HCT116 (cell line): Measurements from ENCODE around the gene SLC6A17. TPM values are rescaled to one million over a fixed set of nuclear protein-coding genes. Genes with fewer than 3 reads are reported as not detected.

Experiments used
- ATAC-seq: fragments of 200-7000 bp; cut with Tn5 transposase; 2 replicates; pipeline ENCODE4 v1.9.1; 2020; ENCODE audit warnings: mild to moderate bottlenecking, moderate library complexity
- BruUV-seq: library from RNA; stranded (reverse); fragments of 400-500 nt; replicated peaks from 2 replicates; lab custom pipeline; 2021; lab: Mats Ljungman, UMichigan
- CTCF ChIA-PET: fragments of 300-600 bp; sonication (Branson Sonifier 250); formaldehyde crosslinking; loops from one replicate; lab custom pipeline; 2021; ENCODE audit warnings: antibody characterized with exemption; lab: Charles Lee
- POLR2A ChIA-PET: fragments of 300-600, 350-600 bp; sonication (Branson Sonifier 250); formaldehyde crosslinking; loops from one replicate; lab custom pipeline; 2021; ENCODE audit warnings: antibody characterized with exemption; lab: Charles Lee
- RAD21 ChIA-PET, 2 experiments: fragments of 300-600 bp; sonication (Branson Sonifier 250); formaldehyde crosslinking; loops; one replicate each; lab custom pipeline; 2023; ENCODE audit warnings: low total read pairs in 2 of 2; ENCODE audit not compliant: uncharacterized antibody in 2 of 2, unreplicated experiment in 2 of 2, low non-redundant PET in 1 of 2; lab: Charles Lee
- DNase-seq: peaks from one replicate; pipeline ENCODE4 v3.0.0-alpha.2; 2010; ENCODE audit warnings: low read depth, low spot score
- H2AFZ ChIP-seq: fragments of 200-600 bp; shearing (Covaris generic), sonication (generic); 2 replicates; pipeline ENCODE4 v1.6.1; 2017; ENCODE audit warnings: low read depth, mixed run types, mixed read lengths, antibody characterized with exemption, low read length; ENCODE audit not compliant: poor library complexity, severe bottlenecking
- H3K27ac ChIP-seq: 2 replicates; pipeline ENCODE4 v1.5.1; 2012; ENCODE audit warnings: low read depth, low read length
- H3K27me3 ChIP-seq: fragments of 200-600 bp; sonication (generic); 2 replicates; pipeline ENCODE4 v1.6.1; 2016; ENCODE audit warnings: mixed run types, low read length, mixed read lengths; ENCODE audit not compliant: insufficient read depth
- H3K36me3 ChIP-seq, 2 experiments: fragments of 200-500 bp in 1 of 2; fragments of 200-600 bp in 1 of 2; sonication (Bioruptor generic) in 1 of 2; sonication (generic) in 1 of 2; 2 replicates each; pipeline versions ENCODE4 v1.5.1 to v1.6.1; 2014 to 2016; ENCODE audit warnings: low read length in 2 of 2, inconsistent platforms in 1 of 2, mixed read lengths in 1 of 2, mixed run types in 1 of 2; ENCODE audit not compliant: insufficient read depth in 2 of 2, control insufficient read depth in 1 of 2
- H3K4me1 ChIP-seq, 2 experiments: fragments of 200-600 bp in 1 of 2; sonication (generic) in 1 of 2; 2 replicates each; pipeline versions ENCODE4 v1.5.1 to v1.6.1; 2012 to 2017; ENCODE audit warnings: low read length in 2 of 2, inconsistent platforms in 1 of 2, mild to moderate bottlenecking in 1 of 2, mixed read lengths in 1 of 2, mixed run types in 1 of 2, moderate library complexity in 1 of 2; ENCODE audit not compliant: insufficient read depth in 2 of 2, control insufficient read depth in 1 of 2
- H3K4me2 ChIP-seq: fragments of 200-600 bp; sonication (generic); 2 replicates; pipeline ENCODE4 v1.6.1; 2017; ENCODE audit warnings: mixed run types, low read length, mixed read lengths
- H3K4me3 ChIP-seq, 2 experiments: fragments of 200-600 bp in 1 of 2; sonication (generic) in 1 of 2; replicated peaks in 1 of 2; 2 replicates each; pipeline ENCODE4 v1.5.1; 2011 to 2016; ENCODE audit warnings: low read length in 2 of 2, control low read depth in 1 of 2, low read depth in 1 of 2, mild to moderate bottlenecking in 1 of 2, mixed read lengths in 1 of 2, mixed run types in 1 of 2
- H3K79me2 ChIP-seq: fragments of 200-600 bp; sonication (generic); 2 replicates; pipeline ENCODE4 v1.6.1; 2017; ENCODE audit warnings: mild to moderate bottlenecking, mixed run types, low read length, moderate library complexity, mixed read lengths; ENCODE audit not compliant: insufficient read depth
- H3K9ac ChIP-seq: fragments of 200-600 bp; sonication (generic); 2 replicates; pipeline ENCODE4 v1.6.1; 2016; ENCODE audit warnings: low read length, mixed read lengths
- H3K9me2 ChIP-seq: fragments of 200-600 bp; sonication (generic), shearing (Covaris generic); 2 replicates; pipeline ENCODE4 v1.6.1; 2017; ENCODE audit warnings: mixed run types, mild to moderate bottlenecking, moderate library complexity; ENCODE audit not compliant: insufficient read depth
- H3K9me3 ChIP-seq, 2 experiments: fragments of 200-500 bp in 1 of 2; fragments of 200-600 bp in 1 of 2; sonication (Bioruptor generic) in 1 of 2; sonication (generic) in 1 of 2; 2 replicates each; pipeline ENCODE4 v1.6.1; 2014 to 2017; ENCODE audit warnings: low read length in 2 of 2, mixed read lengths in 2 of 2, inconsistent platforms in 1 of 2, low read depth in 1 of 2, mild to moderate bottlenecking in 1 of 2, mixed run types in 1 of 2, moderate library complexity in 1 of 2; ENCODE audit not compliant: control insufficient read depth in 1 of 2, insufficient read depth in 1 of 2
- H4K20me1 ChIP-seq: fragments of 200-600 bp; sonication (generic), shearing (Covaris generic); 2 replicates; pipeline ENCODE4 v1.6.1; 2017; ENCODE audit warnings: mixed run types, mild to moderate bottlenecking, moderate library complexity; ENCODE audit not compliant: insufficient read depth
- CBX3 ChIP-seq: IDR thresholded peaks from 2 replicates; pipeline ENCODE4 v1.6.1; 2012; ENCODE audit warnings: low read depth
- EGR1 ChIP-seq: IDR thresholded peaks from 2 replicates; pipeline ENCODE4 v1.6.1; 2012; ENCODE audit warnings: low read depth
- ELF1 ChIP-seq: IDR thresholded peaks from 2 replicates; pipeline ENCODE4 v1.6.1; 2012; ENCODE audit warnings: low read depth, borderline replicate concordance
- EZH2 ChIP-seq: fragments of 200-600 bp; sonication (generic); IDR thresholded peaks from 2 replicates; pipeline ENCODE4 v1.6.1; 2017; ENCODE audit warnings: antibody characterized with exemption, mixed run types
- EZH2phosphoT487 ChIP-seq: fragments of 200-600 bp; IDR thresholded peaks from 2 replicates; pipeline ENCODE4 v1.6.1; 2018; ENCODE audit warnings: antibody characterized with exemption, borderline replicate concordance
- FOSL1 ChIP-seq: IDR thresholded peaks from 2 replicates; pipeline ENCODE4 v1.6.1; 2012; ENCODE audit warnings: low read depth
- JUND ChIP-seq: IDR thresholded peaks from 2 replicates; pipeline ENCODE4 v1.6.1; 2012
- MAX ChIP-seq: IDR thresholded peaks from 2 replicates; pipeline ENCODE4 v1.6.1; 2012
- POLR2AphosphoS5 ChIP-seq: IDR thresholded peaks from 2 replicates; pipeline ENCODE4 v1.6.1; 2011; ENCODE audit warnings: mild to moderate bottlenecking, low read depth, low read length, moderate library complexity
- RAD21 ChIP-seq: IDR thresholded peaks from 2 replicates; pipeline ENCODE4 v1.6.1; 2012; ENCODE audit warnings: low read depth, mild to moderate bottlenecking
- SIN3A ChIP-seq: IDR thresholded peaks from 2 replicates; pipeline ENCODE4 v1.6.1; 2012; ENCODE audit warnings: low read depth
- SP1 ChIP-seq: IDR thresholded peaks from 2 replicates; pipeline ENCODE4 v1.6.1; 2012; ENCODE audit warnings: low read depth
- SRF ChIP-seq: IDR thresholded peaks from 2 replicates; pipeline ENCODE4 v1.6.1; 2012; ENCODE audit warnings: low read depth
- TCF7L2 ChIP-seq: IDR thresholded peaks from 2 replicates; pipeline ENCODE4 v1.7.0; 2011; ENCODE audit warnings: borderline replicate concordance, inconsistent platforms; ENCODE audit not compliant: insufficient read depth, insufficient read length; ENCODE audit errors: extremely low read depth
- YY1 ChIP-seq: IDR thresholded peaks from 2 replicates; pipeline ENCODE4 v1.6.1; 2011; ENCODE audit warnings: low read length, low read depth, moderate library complexity, mild to moderate bottlenecking; ENCODE audit not compliant: insufficient replicate concordance; ENCODE audit errors: extremely low read depth
- ZBTB33 ChIP-seq: IDR thresholded peaks from 2 replicates; pipeline ENCODE4 v1.6.1; 2011; ENCODE audit warnings: mild to moderate bottlenecking, low read length, moderate library complexity; ENCODE audit not compliant: insufficient replicate concordance; ENCODE audit errors: extremely low read depth
- ZNF274 ChIP-seq: fragments of 200-500 bp; sonication (Bioruptor generic); IDR thresholded peaks from 2 replicates; pipeline ENCODE4 v1.6.1; 2014; ENCODE audit warnings: mild to moderate bottlenecking, low read depth, low read length, inconsistent platforms
- intact Hi-C: fragments of 100-400 bp; cut with micrococcal nuclease; formaldehyde crosslinking; loops from 2 replicates; pipeline ENCODE4 v1.10.0; 2022
- total RNA-seq: library from RNA; stranded (reverse); gene quantifications from one replicate; pipeline ENCODE4 v1.2.1, GENCODE V29; 2021; ENCODE audit not compliant: unreplicated experiment
- TF ChIP-seq, protein P1 (sequence below): IDR thresholded peaks from 2 replicates; pipeline ENCODE4 v1.6.1; 2012
- TF ChIP-seq, protein P2 (sequence below), 3 experiments: fragments of 200-600 bp in 1 of 3; sonication (generic) in 1 of 3; IDR thresholded peaks in 2 of 3; conservative IDR thresholded peaks in 1 of 3; 2 replicates each; pipeline ENCODE4 v1.5.1; 2012 to 2017; ENCODE audit warnings: low read depth in 2 of 3, low read length in 2 of 3, antibody characterized with exemption in 1 of 3, borderline replicate concordance in 1 of 3, control low read depth in 1 of 3, mild to moderate bottlenecking in 1 of 3, mixed read lengths in 1 of 3, mixed run types in 1 of 3, moderate library complexity in 1 of 3; ENCODE audit not compliant: insufficient read depth in 1 of 3

SLC6A17 gene
- total RNA-seq, 1 experiment from 2014 or later = 10.5 TPM

DNA sequence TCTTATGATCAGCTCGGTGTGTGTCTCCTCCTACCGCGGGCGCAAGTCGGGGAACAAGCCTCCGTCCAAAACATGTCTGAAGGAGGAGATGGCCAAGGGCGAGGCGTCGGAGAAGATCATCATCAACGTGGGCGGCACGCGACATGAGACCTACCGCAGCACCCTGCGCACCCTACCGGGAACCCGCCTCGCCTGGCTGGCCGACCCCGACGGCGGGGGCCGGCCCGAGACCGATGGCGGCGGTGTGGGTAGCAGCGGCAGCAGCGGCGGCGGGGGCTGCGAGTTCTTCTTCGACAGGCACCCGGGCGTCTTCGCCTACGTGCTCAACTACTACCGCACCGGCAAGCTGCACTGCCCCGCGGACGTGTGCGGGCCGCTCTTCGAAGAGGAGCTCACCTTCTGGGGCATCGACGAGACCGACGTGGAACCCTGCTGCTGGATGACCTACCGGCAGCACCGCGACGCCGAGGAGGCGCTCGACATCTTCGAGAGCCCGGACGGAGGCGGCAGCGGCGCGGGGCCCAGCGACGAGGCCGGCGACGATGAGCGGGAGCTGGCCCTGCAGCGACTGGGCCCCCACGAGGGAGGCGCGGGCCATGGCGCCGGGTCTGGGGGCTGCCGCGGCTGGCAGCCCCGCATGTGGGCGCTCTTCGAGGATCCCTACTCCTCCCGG lies 61.3 kb downstream of the SLC6A17 start:
- POLR2A ChIA-PET = no interaction called here
- BruUV-seq = no TSS peak

More for the DNA sequence above, 61.3 kb downstream of the SLC6A17 start:
- ATAC-seq = no peak
- CTCF ChIA-PET = interaction anchor here (1.8 kb wide), 1 partner anchor 249 kb away, joined by 6 read pairs; no protein-coding TSS in a partner anchor
- peak overlapping the region; percentile 11 for H2AFZ ChIP-seq
- DNase-seq = no peak
- no peaks in the 10 kb centered on the region for H4K20me1 ChIP-seq
- peak overlapping the region; percentile 81 for H3K9ac ChIP-seq
- RAD21 ChIA-PET = interaction anchor here in 1 of 2 experiments (1.2 kb wide), 1 partner anchor 249 kb away, joined by 3 read pairs; no protein-coding TSS in a partner anchor
- peak overlapping the region; percentile 57 to 74 for H3K4me3 ChIP-seq
- H3K36me3 ChIP-seq = no peaks in the 10 kb centered on the region
- peak overlapping the region; percentile 83 for H3K27ac ChIP-seq
- intact Hi-C loops = no loop called here
- TF ChIP-seq SP1 = no peak
- no peak for TF ChIP-seq YY1
- TF ChIP-seq ZBTB33 = no peak
- no peak for TF ChIP-seq CBX3
- no peak for TF ChIP-seq JUND
- no peak for TF ChIP-seq FOSL1
- TF ChIP-seq, protein P1, sequence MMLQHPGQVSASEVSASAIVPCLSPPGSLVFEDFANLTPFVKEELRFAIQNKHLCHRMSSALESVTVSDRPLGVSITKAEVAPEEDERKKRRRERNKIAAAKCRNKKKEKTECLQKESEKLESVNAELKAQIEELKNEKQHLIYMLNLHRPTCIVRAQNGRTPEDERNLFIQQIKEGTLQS = no peak
- no peak for TF ChIP-seq SIN3A
- no peak for TF ChIP-seq EZH2phosphoT487
- no peak for TF ChIP-seq TCF7L2
- no peak for TF ChIP-seq POLR2AphosphoS5
- TF ChIP-seq EZH2 = no peak
- TF ChIP-seq, protein P2, sequence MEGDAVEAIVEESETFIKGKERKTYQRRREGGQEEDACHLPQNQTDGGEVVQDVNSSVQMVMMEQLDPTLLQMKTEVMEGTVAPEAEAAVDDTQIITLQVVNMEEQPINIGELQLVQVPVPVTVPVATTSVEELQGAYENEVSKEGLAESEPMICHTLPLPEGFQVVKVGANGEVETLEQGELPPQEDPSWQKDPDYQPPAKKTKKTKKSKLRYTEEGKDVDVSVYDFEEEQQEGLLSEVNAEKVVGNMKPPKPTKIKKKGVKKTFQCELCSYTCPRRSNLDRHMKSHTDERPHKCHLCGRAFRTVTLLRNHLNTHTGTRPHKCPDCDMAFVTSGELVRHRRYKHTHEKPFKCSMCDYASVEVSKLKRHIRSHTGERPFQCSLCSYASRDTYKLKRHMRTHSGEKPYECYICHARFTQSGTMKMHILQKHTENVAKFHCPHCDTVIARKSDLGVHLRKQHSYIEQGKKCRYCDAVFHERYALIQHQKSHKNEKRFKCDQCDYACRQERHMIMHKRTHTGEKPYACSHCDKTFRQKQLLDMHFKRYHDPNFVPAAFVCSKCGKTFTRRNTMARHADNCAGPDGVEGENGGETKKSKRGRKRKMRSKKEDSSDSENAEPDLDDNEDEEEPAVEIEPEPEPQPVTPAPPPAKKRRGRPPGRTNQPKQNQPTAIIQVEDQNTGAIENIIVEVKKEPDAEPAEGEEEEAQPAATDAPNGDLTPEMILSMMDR (IDR thresholded peaks at IDR 0.05 in 2 of 3, conservative IDR thresholded peaks at IDR 0.05 in 1 of 3; ENCODE audit: borderline replicate concordance in 1 of 3, insufficient read depth in 1 of 3, low read depth in 2 of 3, low read length in 2 of 3) = no peak
- TF ChIP-seq ELF1 = no peak
- TF ChIP-seq SRF = no peak
- no peak for TF ChIP-seq ZNF274
- TF ChIP-seq RAD21 = no peak
- no peak for TF ChIP-seq EGR1
- no peak for TF ChIP-seq MAX
- peak overlapping the region; percentile 99 for H3K4me2 ChIP-seq
- no peaks in the 10 kb centered on the region for H3K27me3 ChIP-seq
- H3K9me3 ChIP-seq = no peaks in the 10 kb centered on the region
- peaks cover 0 to 23% of the 10 kb centered on the region in 2 experiments; a peak in 2 of 4 replicates for H3K4me1 ChIP-seq
- no peaks in the 10 kb centered on the region for H3K9me2 ChIP-seq
- peaks cover 6% of the 10 kb centered on the region; the same call in 1 of the 2 replicates for H3K79me2 ChIP-seq
